Esophagus squamous epithelium (tissue), 5 donors: Measurements from ENCODE around the gene TMC3. TPM values are rescaled to one million over a fixed set of nuclear protein-coding genes. Genes with fewer than 3 reads are reported as not detected.

Experiments
- DNase-seq: peaks from one replicate; lab custom pipeline; 2025; lab: John Stamatoyannopoulos, UW
- H3K27ac ChIP-seq, 4 donors: fragments of 200-600 bp; sonication (generic); one replicate each; pipeline ENCODE4 v1.5.1; 2016 to 2019; ENCODE audit warnings: mild to moderate bottlenecking in 1 of 4
- H3K27me3 ChIP-seq, 4 donors: fragments of 200-600 bp; sonication (generic); 1 replicate in 3 of 4; 2 replicates in 1 of 4; pipeline versions ENCODE4 v1.5.1 to v1.6.0; 2017 to 2021; ENCODE audit warnings: antibody characterized with exemption in 1 of 4
- H3K36me3 ChIP-seq, 3 donors: fragments of 200-600 bp; sonication (generic); one replicate each; pipeline ENCODE4 v1.5.1; 2016 to 2019
- H3K4me1 ChIP-seq, 3 donors: fragments of 200-600 bp; sonication (generic); one replicate each; pipeline ENCODE4 v1.5.1; 2017 to 2019
- H3K4me3 ChIP-seq, 4 donors: fragments of 200-600 bp; sonication (generic); 1 replicate in 3 of 4; 2 replicates in 1 of 4; pipeline ENCODE4 v1.5.1; 2016 to 2019; ENCODE audit warnings: mild to moderate bottlenecking in 2 of 4, moderate library complexity in 1 of 4
- H3K9me3 ChIP-seq, 3 donors: fragments of 200-600 bp; sonication (generic); one replicate each; pipeline ENCODE4 v1.5.1; 2016 to 2019
- CTCF ChIP-seq, 6 experiments: fragments of 450-650 bp in 4 of 6; fragments of 200-600 bp in 2 of 6; sonication (generic) in 2 of 6; IDR thresholded peaks; one replicate each; pipeline ENCODE4 v1.5.1; 2016 to 2019; ENCODE audit warnings: antibody characterized with exemption in 6 of 6, mild to moderate bottlenecking in 4 of 6, moderate library complexity in 4 of 6
- POLR2A ChIP-seq, 4 donors: fragments of 450-650 bp; IDR thresholded peaks; one replicate each; pipeline ENCODE4 v1.6.1; 2017; ENCODE audit warnings: antibody characterized with exemption in 4 of 4, mild to moderate bottlenecking in 4 of 4, moderate library complexity in 3 of 4
- WGBS, 2 donors: methylation state at CpG; one replicate each; pipeline ENCODE4 v1.1.5; 2018; 5-methylcytosine and 5-hydroxymethylcytosine counted together
- intact Hi-C: fragments of 100-400 bp; cut with DNase I; formaldehyde crosslinking; loops from one replicate; pipeline ENCODE4 v1.15.0; 2022
- total RNA-seq, 4 donors: library from RNA; depleted of rRNA; stranded (reverse); fragments of >200 nt; gene quantifications; one replicate each; pipeline ENCODE4 v1.1.0, GENCODE V29; 2016
- donor health status: DM: yes; HTN: yes; CAD: no.

Gene TMC3
- total RNA-seq, 4 donors from 2014 or later: not detected

- intact Hi-C loops: no loop called here
- peak overlapping the region in 2 of 4 donors; percentile 21 to 81 for H3K27ac ChIP-seq
These were observed 82.0 kb downstream of the TMC3 start for GRCh38 chr15:81291916-81292522.

GRCh38 chr15:81289910-81290309, 84.1 kb downstream of the TMC3 start:
- intact Hi-C loops: no loop called here
- no peak overlapping the region for H3K27ac ChIP-seq
- peaks cover 0 to 18% (median 0%) of the 10 kb centered on the region in 3 donors for H3K36me3 ChIP-seq
- DNase-seq: no peak
- 82 to 89% methylated on average over 4 of the region's 4 CpGs for WGBS, 2 donors
- peaks cover 0 to 22% (median 1%) of the 10 kb centered on the region in 3 donors for H3K4me1 ChIP-seq
- no peaks in the 10 kb centered on the region for H3K27me3 ChIP-seq
- H3K4me3 ChIP-seq: no peak overlapping the region
- TF ChIP-seq POLR2A (IDR thresholded peaks at IDR 0.05): no peak
- no peak for TF ChIP-seq CTCF (IDR thresholded peaks at IDR 0.05)
- H3K9me3 ChIP-seq: no peaks in the 10 kb centered on the region

More at GRCh38 chr15:81291916-81292522, 82.0 kb downstream of the TMC3 start:
- 73 to 79% methylated on average over 2 to 5 of the region's 5 CpGs for WGBS, 2 donors
- peaks cover 0 to 37% (median 15%) of the 10 kb centered on the region in 3 donors for H3K4me1 ChIP-seq
- H3K27me3 ChIP-seq: no peaks in the 10 kb centered on the region
- H3K36me3 ChIP-seq: peaks cover 0 to 13% (median 0%) of the 10 kb centered on the region in 3 donors
- no peaks in the 10 kb centered on the region for H3K9me3 ChIP-seq
- peak overlapping the region in 1 of 4 donors; percentile 10 for H3K4me3 ChIP-seq
- TF ChIP-seq CTCF (IDR thresholded peaks at IDR 0.05) (no peak), POLR2A (IDR thresholded peaks at IDR 0.05) (no peak)
- DNase-seq: no peak

GRCh38 chr15:81288616-81289015, 85.4 kb downstream of the TMC3 start:
- intact Hi-C loops: no loop called here
- no peaks in the 10 kb centered on the region for H3K9me3 ChIP-seq
- 80 to 88% methylated on average over 8 of the region's 8 CpGs for WGBS, 2 donors
- H3K4me1 ChIP-seq: peaks cover 0 to 14% (median 0%) of the 10 kb centered on the region in 3 donors
- no peak for DNase-seq
- no peak overlapping the region for H3K27ac ChIP-seq
- TF ChIP-seq CTCF (IDR thresholded peaks at IDR 0.05) (no peak), POLR2A (IDR thresholded peaks at IDR 0.05) (no peak)
- H3K4me3 ChIP-seq: no peak overlapping the region
- H3K36me3 ChIP-seq: peaks cover 0 to 18% (median 0%) of the 10 kb centered on the region in 3 donors
- H3K27me3 ChIP-seq: no peaks in the 10 kb centered on the region

- Histone ChIP-seq H3K9me3 (no peaks in the 10 kb centered on the region), H3K4me3 (no peak overlapping the region), H3K27me3 (no peaks in the 10 kb centered on the region), H3K4me1 (peaks cover 0 to 12% (median 0%) of the 10 kb centered on the region in 3 donors), H3K36me3 (peaks cover 0 to 18% (median 0%) of the 10 kb centered on the region in 3 donors), H3K27ac (no peak overlapping the region)
- WGBS, 2 donors: 87 to 100% methylated on average over 3 of the region's 3 CpGs
- DNase-seq: no peak
- intact Hi-C loops: no loop called here
- TF ChIP-seq CTCF (IDR thresholded peaks at IDR 0.05) (no peak), POLR2A (IDR thresholded peaks at IDR 0.05) (no peak)
These were observed 86.0 kb downstream of the TMC3 start for GRCh38 chr15:81288040-81288439.

- DNase-seq: no peak
- H3K27me3 ChIP-seq: no peaks in the 10 kb centered on the region
- H3K27ac ChIP-seq: no peak overlapping the region
- no peaks in the 10 kb centered on the region for H3K9me3 ChIP-seq
- H3K4me3 ChIP-seq: no peak overlapping the region
- intact Hi-C loops: no loop called here
- TF ChIP-seq POLR2A (IDR thresholded peaks at IDR 0.05): no peak
- TF ChIP-seq CTCF (IDR thresholded peaks at IDR 0.05): no peak
- H3K4me1 ChIP-seq: peaks cover 0 to 20% (median 0%) of the 10 kb centered on the region in 3 donors
- H3K36me3 ChIP-seq: peaks cover 0 to 7% (median 0%) of the 10 kb centered on the region in 3 donors
- 49 to 52% methylated on average over 2 of the region's 2 CpGs for WGBS, 2 donors
These were observed 87.3 kb downstream of the TMC3 start for GRCh38 chr15:81286621-81287121.
